ENCODE data around the gene PPP4R4. TPM values are rescaled to one million over a fixed set of nuclear protein-coding genes. Genes with fewer than 3 reads are reported as not detected.
"Not testable (repeated sequence)": the region's sequence is repeated elsewhere in the genome, so short reads cannot be mapped to it uniquely, and the experiment has no call there.

The PPP4R4 gene
- total RNA-seq, 2 experiments from 2014 or later, result 17.0 to 19.2 TPM

- no peaks in the 10 kb centered on the region for H3K36me3 Mint-ChIP-seq
- H3K9me3 Mint-ChIP-seq, result no peaks in the 10 kb centered on the region
- peak overlapping the region; percentile 54 for H3K4me3 Mint-ChIP-seq
- intact Hi-C loops (cut with micrococcal nuclease), result loop anchor here (1.0 kb wide), 4 partner anchors 22 to 144 kb away; no protein-coding TSS in a partner anchor
- ChIA-PET POLR2A (interaction anchor here (0.6 kb wide), 1 partner anchor 186 kb away, joined by 3 read pairs; no protein-coding TSS in a partner anchor), CTCF (interaction anchor here (0.6 to 6.6 kb wide), 24 partner anchors 11 to 465 kb away, joined by 3 to 82 read pairs (median 7); partner anchors contain the start of genes CCDC197 and IFI27L2)
- H3K27me3 Mint-ChIP-seq, result no peaks in the 10 kb centered on the region
- no peak for DNase-seq
- peak overlapping the region; percentile 67 for H3K27ac Mint-ChIP-seq
- H3K4me1 Mint-ChIP-seq (ENCODE audit: low read depth), result peaks cover 50% of the 10 kb centered on the region
Observed at GRCh38 chr14:94180655-94181271, 6.6 kb downstream of the PPP4R4 start.

- intact Hi-C loops (cut with micrococcal nuclease), result no loop called here
- Mint-ChIP-seq H3K27me3 (no peaks in the 10 kb centered on the region), H3K4me1 (ENCODE audit: low read depth) (peaks cover 41% of the 10 kb centered on the region), H3K27ac (no peak overlapping the region), H3K36me3 (no peaks in the 10 kb centered on the region), H3K9me3 (no peaks in the 10 kb centered on the region), H3K4me3 (no peak overlapping the region)
- ChIA-PET POLR2A (no interaction called here), CTCF (interaction anchor here (0.9 to 6.6 kb wide), 10 partner anchors 13 to 304 kb away, joined by 3 to 82 read pairs (median 12); partner anchors contain the start of gene IFI27L2)
- DNase-seq, result no peak
Observed at GRCh38 chr14:94181835-94182234, 7.7 kb downstream of the PPP4R4 start.

- Mint-ChIP-seq H3K9me3 (peaks cover 9% of the 10 kb centered on the region), H3K27me3 (peaks cover 4% of the 10 kb centered on the region), H3K4me3 (no peak overlapping the region), H3K4me1 (ENCODE audit: low read depth) (peaks cover 2% of the 10 kb centered on the region), H3K27ac (no peak overlapping the region), H3K36me3 (peaks cover 9% of the 10 kb centered on the region)
- intact Hi-C loops (cut with micrococcal nuclease), result no loop called here
- DNase-seq, result no peak
- ChIA-PET CTCF (interaction anchor here (0.9 kb wide), 2 partner anchors 12 to 56 kb away, joined by 3 read pairs; no protein-coding TSS in a partner anchor), POLR2A (no interaction called here)
Observed at GRCh38 chr14:94192536-94192935, 18.4 kb downstream of the PPP4R4 start.

DNA sequence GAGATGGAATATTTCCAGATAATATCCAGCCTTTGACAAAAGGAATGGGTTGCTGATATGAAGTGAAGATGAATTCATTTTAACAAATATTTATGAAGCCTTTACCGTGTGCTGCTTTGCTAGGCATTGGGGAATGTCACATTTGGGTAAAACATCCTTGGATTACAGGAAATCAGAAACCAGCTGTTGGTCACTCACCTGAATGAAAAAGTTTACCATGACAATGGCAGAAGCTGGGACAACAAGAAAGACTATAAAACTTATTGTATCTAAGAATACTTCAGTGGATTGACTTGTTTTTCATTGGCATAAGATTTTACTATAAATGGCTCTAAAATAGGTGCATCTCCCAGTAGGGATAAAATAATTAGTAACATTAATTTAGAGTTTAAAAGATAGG is 19.7 kb downstream of the PPP4R4 start:
- POLR2A ChIA-PET, result no interaction called here
- Mint-ChIP-seq H3K4me1 (ENCODE audit: low read depth) (no peaks in the 10 kb centered on the region), H3K36me3 (peaks cover 10% of the 10 kb centered on the region), H3K27ac (no peak overlapping the region), H3K4me3 (no peak overlapping the region), H3K27me3 (peaks cover 2% of the 10 kb centered on the region), H3K9me3 (peaks cover 9% of the 10 kb centered on the region)
- DNase-seq, result no peak
- CTCF ChIA-PET, result interaction anchor here (0.7 to 1.3 kb wide), 3 partner anchors 57 to 291 kb away, joined by 3 to 5 read pairs (median 3); no protein-coding TSS in a partner anchor
- intact Hi-C loops (cut with micrococcal nuclease), result no loop called here

DNA sequence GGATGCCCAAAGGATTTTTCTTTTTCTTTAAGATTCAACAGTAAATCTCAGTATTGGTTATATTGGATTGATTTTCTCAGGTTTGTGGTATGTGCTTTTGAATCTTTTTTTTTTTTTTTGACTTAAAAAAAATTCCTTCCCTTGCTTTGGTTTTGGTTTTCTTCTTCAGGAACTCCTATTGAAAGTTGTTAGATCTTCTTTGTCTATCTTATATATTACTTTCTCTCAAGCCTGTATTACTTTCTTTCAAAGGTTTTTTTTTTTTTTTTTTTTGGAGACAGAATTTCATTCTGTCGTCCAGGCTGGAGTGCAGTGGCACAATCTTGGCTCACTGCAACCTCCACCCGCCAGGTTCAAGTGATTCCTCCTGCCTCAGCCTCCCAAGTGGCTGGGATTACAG is 21.9 kb downstream of the PPP4R4 start:
- Mint-ChIP-seq H3K9me3 (peaks cover 22% of the 10 kb centered on the region), H3K4me3 (no peak overlapping the region), H3K4me1 (ENCODE audit: low read depth) (no peaks in the 10 kb centered on the region), H3K27me3 (peaks cover under 1% of the 10 kb centered on the region), H3K27ac (no peak overlapping the region), H3K36me3 (peaks cover 14% of the 10 kb centered on the region)
- ChIA-PET POLR2A (no interaction called here), CTCF (no interaction called here)
- DNase-seq, result no peak
- intact Hi-C loops (cut with micrococcal nuclease), result no loop called here

GRCh38 chr14:94203473-94204210 is 29.5 kb downstream of the PPP4R4 start:
- DNase-seq, result no peak
- intact Hi-C loops (cut with micrococcal nuclease), result no loop called here
- Mint-ChIP-seq H3K4me1 (ENCODE audit: low read depth) (peaks cover 4% of the 10 kb centered on the region), H3K4me3 (no peak overlapping the region), H3K9me3 (peaks cover 13% of the 10 kb centered on the region), H3K27ac (no peak overlapping the region), H3K36me3 (peaks cover 6% of the 10 kb centered on the region), H3K27me3 (no peaks in the 10 kb centered on the region)
- ChIA-PET POLR2A (interaction anchor here (0.6 kb wide), 1 partner anchor 1036 kb away, joined by 3 read pairs; no protein-coding TSS in a partner anchor), CTCF (interaction anchor here (0.7 kb wide), 1 partner anchor 184 kb away, joined by 4 read pairs; no protein-coding TSS in a partner anchor)

DNA sequence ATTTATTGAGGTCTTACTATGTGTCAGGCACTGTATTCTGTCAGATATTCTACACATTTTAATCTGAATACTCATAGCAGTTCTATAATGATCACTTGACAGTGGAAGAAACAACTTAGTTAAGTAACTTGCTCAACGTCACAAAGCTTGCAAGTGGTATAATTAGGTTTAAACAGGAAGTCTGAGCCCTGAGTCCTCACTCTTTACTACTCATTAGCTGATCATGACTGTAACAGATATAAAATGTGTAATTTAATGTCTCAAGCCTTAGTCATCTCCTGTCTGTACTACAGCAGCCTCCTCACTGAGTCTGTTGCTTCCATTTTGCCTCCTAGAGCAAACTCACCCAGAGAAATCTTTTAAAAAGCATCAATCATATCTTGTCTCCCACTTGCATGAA is 38.9 kb downstream of the PPP4R4 start:
- Mint-ChIP-seq H3K27me3 (no peaks in the 10 kb centered on the region), H3K4me3 (no peak overlapping the region), H3K36me3 (peaks cover 14% of the 10 kb centered on the region), H3K9me3 (peaks cover 12% of the 10 kb centered on the region), H3K4me1 (ENCODE audit: low read depth) (peaks cover 3% of the 10 kb centered on the region), H3K27ac (no peak overlapping the region)
- POLR2A ChIA-PET, result no interaction called here
- CTCF ChIA-PET, result no interaction called here
- DNase-seq, result no peak
- intact Hi-C loops (cut with micrococcal nuclease), result no loop called here

GRCh38 chr14:94213741-94214140 is 39.6 kb downstream of the PPP4R4 start:
- intact Hi-C loops (cut with micrococcal nuclease), result no loop called here
- no peak overlapping the region for H3K27ac Mint-ChIP-seq
- peaks cover 3% of the 10 kb centered on the region for H3K4me1 Mint-ChIP-seq (ENCODE audit: low read depth)
- DNase-seq, result no peak
- no peak overlapping the region for H3K4me3 Mint-ChIP-seq
- H3K36me3 Mint-ChIP-seq, result peaks cover 12% of the 10 kb centered on the region
- POLR2A ChIA-PET, result no interaction called here
- no peaks in the 10 kb centered on the region for H3K27me3 Mint-ChIP-seq
- CTCF ChIA-PET, result interaction anchor here (2.5 kb wide), 1 partner anchor 77 kb away, joined by 6 read pairs; no protein-coding TSS in a partner anchor
- H3K9me3 Mint-ChIP-seq, result peaks cover 12% of the 10 kb centered on the region

DNA sequence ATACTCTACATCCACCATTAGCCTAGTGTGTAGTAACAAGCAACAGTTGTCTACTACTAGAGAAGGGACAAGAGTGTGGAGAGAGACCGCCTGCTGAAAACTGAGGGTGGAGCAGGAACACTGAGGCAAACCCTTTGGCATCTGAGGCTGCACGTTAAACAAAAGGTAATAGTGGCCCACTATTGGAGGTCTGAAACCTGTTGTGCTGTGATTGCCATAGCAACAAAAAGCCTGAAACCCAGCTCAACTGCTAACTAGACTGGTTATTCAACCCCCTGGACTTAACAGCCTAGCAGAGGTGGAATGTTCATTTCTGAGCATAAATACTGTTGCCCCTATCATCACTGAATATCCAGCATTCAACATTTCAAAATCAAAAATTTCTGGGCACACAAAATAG is 43.0 kb downstream of the PPP4R4 start:
- ChIA-PET POLR2A (no interaction called here), CTCF (no interaction called here)
- Mint-ChIP-seq H3K27me3 (no peaks in the 10 kb centered on the region), H3K9me3 (peaks cover 25% of the 10 kb centered on the region), H3K4me1 (ENCODE audit: low read depth) (peaks cover 3% of the 10 kb centered on the region), H3K36me3 (peaks cover 21% of the 10 kb centered on the region), H3K4me3 (no peak overlapping the region), H3K27ac (no peak overlapping the region)
- intact Hi-C loops (cut with micrococcal nuclease), result no loop called here
- DNase-seq, result no peak

DNA sequence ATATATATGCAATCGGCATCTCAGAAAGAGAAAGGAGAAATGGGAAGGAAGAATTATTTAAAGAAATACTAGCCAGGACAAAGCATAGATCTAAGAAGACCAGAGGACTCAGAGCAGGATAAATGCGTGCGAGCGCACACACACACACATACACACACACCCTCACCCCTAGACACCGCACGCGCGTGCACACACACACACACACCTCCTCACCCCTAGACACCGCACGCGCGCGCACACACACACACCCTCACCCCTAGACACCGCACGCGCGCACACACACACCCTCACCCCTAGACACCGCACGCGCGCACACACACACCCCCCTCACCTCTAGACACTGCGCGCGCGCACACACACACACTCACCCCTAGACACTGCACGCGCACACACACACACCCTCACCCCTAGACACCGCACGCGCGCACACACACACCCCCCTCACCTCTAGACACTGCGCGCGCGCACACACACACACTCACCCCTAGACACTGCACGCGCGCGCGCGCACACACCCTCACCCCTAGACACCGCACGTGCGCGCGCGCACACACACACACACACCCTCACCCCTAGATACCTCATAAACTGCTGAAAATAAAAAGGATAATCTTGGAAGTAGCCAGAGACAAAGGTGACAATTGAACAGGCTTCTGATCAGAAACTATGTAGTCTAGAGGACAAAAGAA is 44.2 kb downstream of the PPP4R4 start:
- H3K27me3 Mint-ChIP-seq; intact Hi-C loops (cut with micrococcal nuclease); H3K27ac Mint-ChIP-seq; CTCF ChIA-PET; POLR2A ChIA-PET; DNase-seq; H3K4me1 Mint-ChIP-seq (ENCODE audit: low read depth): not testable (repeated sequence)
- Mint-ChIP-seq H3K36me3 (peaks cover 18% of the 10 kb centered on the region), H3K9me3 (peaks cover 22% of the 10 kb centered on the region), H3K4me3 (peak overlapping the region; percentile 31)

DNA sequence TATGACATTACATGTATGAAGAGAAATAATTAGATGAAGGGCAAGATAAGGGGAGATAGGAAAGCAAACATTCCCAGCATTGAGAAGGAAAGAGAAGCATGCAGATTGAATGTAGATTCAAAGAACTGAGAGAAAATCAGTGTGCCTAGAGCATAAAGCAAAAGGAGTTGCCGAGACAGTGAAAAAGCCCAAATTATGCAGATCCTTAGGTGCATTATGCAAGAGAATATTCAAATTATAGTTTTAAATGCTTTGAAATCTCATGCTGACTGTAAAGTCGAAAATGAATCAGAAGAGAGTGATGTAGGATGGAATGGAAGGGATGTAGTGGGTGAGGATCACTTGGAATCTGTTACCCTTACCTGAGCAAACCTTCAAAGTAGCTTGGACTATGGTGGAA is 49.9 kb downstream of the PPP4R4 start:
- POLR2A ChIA-PET, result no interaction called here
- H3K36me3 Mint-ChIP-seq, result peaks cover 18% of the 10 kb centered on the region
- no peak for DNase-seq
- H3K27ac Mint-ChIP-seq, result no peak overlapping the region
- H3K27me3 Mint-ChIP-seq, result no peaks in the 10 kb centered on the region
- H3K4me3 Mint-ChIP-seq, result no peak overlapping the region
- CTCF ChIA-PET, result no interaction called here
- H3K9me3 Mint-ChIP-seq, result peaks cover 15% of the 10 kb centered on the region
- intact Hi-C loops (cut with micrococcal nuclease), result no loop called here
- peaks cover 4% of the 10 kb centered on the region for H3K4me1 Mint-ChIP-seq (ENCODE audit: low read depth)
